Measurements from ENCODE around the gene GBX1. TPM values are rescaled to one million over a fixed set of nuclear protein-coding genes. Genes with fewer than 3 reads are reported as not detected.

GBX1 gene
- total and polyA plus RNA-seq, 2 of the 4 experiments (the other 2 are of a cell fraction), result not detected

- ATAC-seq (ENCODE audit: low read depth) (no peak), DNase-seq (no peak)
- H4K5ac ChIP-seq (ENCODE audit: low read depth, low read length), result no peak overlapping the region
- no peak overlapping the region for H3K9ac ChIP-seq (ENCODE audit: low read depth, low read length)
- H2BK5ac ChIP-seq (ENCODE audit: low read depth, low read length, poor library complexity, severe bottlenecking), result no peak overlapping the region
- no peaks in the 10 kb centered on the region for H3K27me3 ChIP-seq (ENCODE audit: control insufficient read depth, insufficient read depth, low read length)
- H3K36me3 ChIP-seq (ENCODE audit: control insufficient read depth, insufficient read depth, low read length), result peaks cover 57% of the 10 kb centered on the region
- no peak overlapping the region for H2BK120ac ChIP-seq (ENCODE audit: low read depth, low read length)
- peaks cover 7% of the 10 kb centered on the region for H3K4me1 ChIP-seq (ENCODE audit: control insufficient read depth, insufficient read depth, low read length)
- no peak overlapping the region for H2AK5ac ChIP-seq (ENCODE audit: low read depth, low read length)
- H3K4me2 ChIP-seq (ENCODE audit: low read depth, low read length), result no peak overlapping the region
- no peak overlapping the region for H3K4me3 ChIP-seq (ENCODE audit: insufficient read depth, low read depth, low read length)
- TF ChIP-seq USF2 (IDR thresholded peaks at IDR 0.05; ENCODE audit: low read depth, low read length) (no peak), CHD1 (IDR thresholded peaks at IDR 0.05; ENCODE audit: low read depth, low read length) (no peak), RFX5 (IDR thresholded peaks at IDR 0.05; ENCODE audit: low read depth, low read length) (no peak)
- H4K91ac ChIP-seq (ENCODE audit: insufficient read depth, low read depth, low read length), result no peak overlapping the region
- no peak overlapping the region for H4K8ac ChIP-seq (ENCODE audit: low read depth in 2 of 2, low read length in 2 of 2)
- no peak overlapping the region for H2BK15ac ChIP-seq (ENCODE audit: low read depth, low read length)
- H4K20me1 ChIP-seq (ENCODE audit: insufficient read depth, low read length), result peaks cover 36% of the 10 kb centered on the region
- no peaks in the 10 kb centered on the region for H3K9me3 ChIP-seq (ENCODE audit: control insufficient read depth, insufficient read depth, low read length)
- no peak overlapping the region for H2AK9ac ChIP-seq (replicated peaks; ENCODE audit: low read depth, low read length, poor library complexity)
- H3K23ac ChIP-seq (ENCODE audit: low read depth, low read length), result no peak overlapping the region
- H3K14ac ChIP-seq (replicated peaks; ENCODE audit: low read depth, low read length), result no peak overlapping the region
- in situ Hi-C loops (cut with MboI; ENCODE audit: low sequenced_read_pairs), result loop anchor here (25.0 kb wide), 1 partner anchor 332 kb away; no protein-coding TSS in a partner anchor
- WGBS, 2 experiments (ENCODE audit: extremely low coverage in 2 of 2, insufficient read length in 1 of 2), result 94% methylated on average over 5 of the region's 13 CpGs; no CpG with 5 or more reads in 1 of the 2 experiments
- dilution Hi-C loops (cut with HindIII; ENCODE audit: low sequenced_read_pairs, unreplicated experiment), result no loop called here
- intact Hi-C loops (cut with micrococcal nuclease), result no loop called here
- ChIA-PET POLR2A (ENCODE audit: unreplicated experiment) (no interaction called here), CTCF (no interaction called here)
- H2BK20ac ChIP-seq (ENCODE audit: low read depth, low read length), result no peak overlapping the region
- H3K79me1 ChIP-seq (ENCODE audit: low read depth in 1 of 2, low read length in 2 of 2), result peaks cover 14 to 41% of the 10 kb centered on the region in 2 experiments
- no peak overlapping the region for H3K56ac ChIP-seq (ENCODE audit: extremely low read depth, insufficient read depth, low read length)
- no peaks in the 10 kb centered on the region for H3K9me1 ChIP-seq (ENCODE audit: insufficient read depth, low read length)
- no TSS peak for BruUV-seq (replicated peaks)
- no peak overlapping the region for H3K18ac ChIP-seq (ENCODE audit: low read depth, low read length)
- no peak overlapping the region for H3K4ac ChIP-seq (ENCODE audit: low read depth, low read length)
- no peak overlapping the region for H2AFZ ChIP-seq (replicated peaks; ENCODE audit: low read length, poor library complexity)
- no peak overlapping the region for H3K27ac ChIP-seq (ENCODE audit: insufficient read depth, low read length)
Measured at GRCh38 chr7:151119055-151119415, 48.5 kb downstream of the GBX1 start.
